Ovary (tissue), 9 donors: Measurements from ENCODE around the gene HMOX1. TPM values are rescaled to one million over a fixed set of nuclear protein-coding genes. Genes with fewer than 3 reads are reported as not detected.

Experiments
- DNase-seq, 5 donors: peaks; one replicate each; pipeline ENCODE4 v3.0.0-alpha.2; 2019 to 2020
- H3K27ac ChIP-seq, 2 donors: fragments of 200-600 bp; one replicate each; pipeline versions ENCODE4 v1.5.1 to v1.8.0; 2019 to 2022
- H3K27me3 ChIP-seq: fragments of 200-600 bp; one replicate; pipeline ENCODE4 v1.8.0; 2022
- H3K36me3 ChIP-seq: fragments of 200-600 bp; sonication (generic); one replicate; pipeline ENCODE4 v1.5.1; 2019
- H3K4me1 ChIP-seq: one replicate; pipeline ENCODE4 v1.8.1; 2013; ENCODE audit warnings: mild to moderate bottlenecking, moderate library complexity; ENCODE audit not compliant: insufficient read depth
- H3K4me3 ChIP-seq: fragments of 200-600 bp; sonication (generic); one replicate; pipeline ENCODE4 v1.5.1; 2017
- H3K9me3 ChIP-seq, 2 donors: fragments of 200-600 bp in 1 of 2; sonication (generic) in 1 of 2; one replicate each; pipeline versions ENCODE4 v1.5.1 to v1.8.1; 2013 to 2019; ENCODE audit warnings: mild to moderate bottlenecking in 1 of 2, moderate library complexity in 1 of 2
- CTCF ChIP-seq, 3 donors: fragments of 450-650 bp in 2 of 3; fragments of 200-600 bp in 1 of 3; IDR thresholded peaks; one replicate each; pipeline versions ENCODE4 v1.5.1 to v1.8.0; 2016 to 2022; ENCODE audit warnings: antibody characterized with exemption in 3 of 3, mild to moderate bottlenecking in 1 of 3
- EP300 ChIP-seq: sonication (generic); formaldehyde crosslinking; IDR thresholded peaks from one replicate; pipeline ENCODE4 v1.6.1; 2017; ENCODE audit warnings: antibody characterized with exemption
- POLR2A ChIP-seq: fragments of 450-650 bp; IDR thresholded peaks from one replicate; pipeline ENCODE4 v1.6.1; 2017; ENCODE audit warnings: antibody characterized with exemption, mild to moderate bottlenecking, moderate library complexity
- WGBS, 3 donors: extraction: QIAGEN DNeasy Blood & Tissue Kit in 1 of 3; methylation state at CpG; one replicate each; pipeline versions ENCODE4 v1.1.5 to v1.1.7; 2013 to 2017; 5-methylcytosine and 5-hydroxymethylcytosine counted together
- intact Hi-C, 4 donors: fragments of 100-400 bp; cut with DNase I; formaldehyde crosslinking; loops; one replicate each; pipeline versions ENCODE4 v1.11.0 to v1.15.1; 2022 to 2023
- polyA plus RNA-seq, 2 donors: library from polyadenylated mRNA; stranded (reverse); fragments of 200-250 nt in 1 of 2; fragments of 350-450 nt in 1 of 2; fragmentation: Illumina TruSeq in 1 of 2; extraction: RNeasy Lipid Tissue Mini Kit (QIAGEN cat#74804) in 1 of 2; gene quantifications; one replicate each; pipeline ENCODE4 v1.2.3, GENCODE V29; 2013 to 2014
- total RNA-seq, 7 donors: library from RNA; depleted of rRNA in 2 of 7; stranded (reverse); fragments of >200 nt in 2 of 7; fragmentation: NEBNext Ultra II Directional in 3 of 7; extraction: Animal tissue kit (Norgen Biotek cat#: 25700) in 3 of 7; gene quantifications; one replicate each; pipeline versions ENCODE4 v1.1.0 to v1.2.4, GENCODE V29; 2016 to 2023
- donor health status: DM: no; HTN: no; CAD: no; lungs with moderate emphysema.
- donor health status: DM: no; HTN: no; CAD: no.
- donor health status: Bipolar disorder and iron deficiency.
- donor health status: DM: yes; HTN: yes; CAD: no.
- donor health status: DM: no; HTN: no; CAD: no.
- donor health status: DM: yes; HTN: yes; CAD: no.

Gene HMOX1
- total and polyA plus RNA-seq, 9 donors = 45.0 to 243 (median 71.4) TPM

- intact Hi-C loops = no loop called here
- DNase-seq = no peak
- TF ChIP-seq POLR2A = no peak
- no peak for TF ChIP-seq EP300
- no peak for TF ChIP-seq CTCF (IDR thresholded peaks at IDR 0.05)
- H3K9me3 ChIP-seq = no peaks in the 10 kb centered on the region
- no peaks in the 10 kb centered on the region for H3K4me1 ChIP-seq
- 78 to 83% (median 79%) methylated on average over 7 of the region's 7 CpGs for WGBS, 3 donors
- H3K27me3 ChIP-seq = no peaks in the 10 kb centered on the region
- no peak overlapping the region for H3K27ac ChIP-seq
- no peaks in the 10 kb centered on the region for H3K36me3 ChIP-seq
- no peak overlapping the region for H3K4me3 ChIP-seq
Observed at GRCh38 chr22:35335468-35335867, 45.4 kb upstream of the HMOX1 start.

GRCh38 chr22:35335936-35336781 is 44.7 kb upstream of the HMOX1 start:
- H3K9me3 ChIP-seq = no peaks in the 10 kb centered on the region
- H3K4me3 ChIP-seq = no peak overlapping the region
- WGBS, 3 donors = 83 to 91% (median 86%) methylated on average over 12 of the region's 12 CpGs
- no peaks in the 10 kb centered on the region for H3K27me3 ChIP-seq
- no peak for TF ChIP-seq POLR2A
- no peaks in the 10 kb centered on the region for H3K4me1 ChIP-seq
- no peaks in the 10 kb centered on the region for H3K36me3 ChIP-seq
- intact Hi-C loops = no loop called here
- no peak overlapping the region for H3K27ac ChIP-seq
- no peak for DNase-seq

- Histone ChIP-seq H3K27me3 (no peaks in the 10 kb centered on the region), H3K27ac (no peak overlapping the region), H3K4me1 (no peaks in the 10 kb centered on the region), H3K9me3 (no peaks in the 10 kb centered on the region), H3K4me3 (no peak overlapping the region), H3K36me3 (no peaks in the 10 kb centered on the region)
- TF ChIP-seq EP300 (no peak), CTCF (IDR thresholded peaks at IDR 0.05) (no peak), POLR2A (no peak)
- 89 to 96% (median 93%) methylated on average over 4 of the region's 4 CpGs for WGBS, 3 donors
- no peak for DNase-seq
- intact Hi-C loops = no loop called here
Observed at GRCh38 chr22:35337932-35338331, 43.0 kb upstream of the HMOX1 start.

GRCh38 chr22:35341090-35341874 is 39.6 kb upstream of the HMOX1 start:
- Histone ChIP-seq H3K27ac (no peak overlapping the region), H3K36me3 (no peaks in the 10 kb centered on the region)
- TF ChIP-seq EP300 (no peak), POLR2A (no peak), CTCF (IDR thresholded peaks at IDR 0.05) (no peak)

More at GRCh38 chr22:35341090-35341874, 39.6 kb upstream of the HMOX1 start:
- Histone ChIP-seq H3K9me3 (no peaks in the 10 kb centered on the region), H3K4me1 (no peaks in the 10 kb centered on the region), H3K4me3 (no peak overlapping the region), H3K27me3 (no peaks in the 10 kb centered on the region)
- intact Hi-C loops = no loop called here
- no peak for DNase-seq
- 89 to 91% (median 89%) methylated on average over 19 of the region's 19 CpGs for WGBS, 3 donors
